ENCODE results near the gene TNFRSF8.

TNFRSF8 gene

GRCh38 chr1:12167493-12168429 lies 104.7 kb downstream of the TNFRSF8 start:
- TF ChIP-seq CTCF (IDR thresholded peaks at IDR 0.05; ENCODE audit: borderline replicate concordance, control extremely low read depth, extremely low read depth, insufficient read depth, missing control alignments): no peak
- in situ Hi-C loops (cut with MboI; ENCODE audit: low sequenced_read_pairs, unreplicated experiment): no loop called here
- DNase-seq (ENCODE audit: low spot score): peak; percentile 62

- DNase-seq (ENCODE audit: low spot score): no peak
- no peak for TF ChIP-seq CTCF (IDR thresholded peaks at IDR 0.05; ENCODE audit: borderline replicate concordance, control extremely low read depth, extremely low read depth, insufficient read depth, missing control alignments)
- in situ Hi-C loops (cut with MboI; ENCODE audit: low sequenced_read_pairs, unreplicated experiment): no loop called here
These were observed 105.5 kb downstream of the TNFRSF8 start for GRCh38 chr1:12168451-12169160.

GRCh38 chr1:12169442-12170135 lies 106.5 kb downstream of the TNFRSF8 start:
- TF ChIP-seq CTCF (IDR thresholded peaks at IDR 0.05; ENCODE audit: borderline replicate concordance, control extremely low read depth, extremely low read depth, insufficient read depth, missing control alignments): no peak
- in situ Hi-C loops (cut with MboI; ENCODE audit: low sequenced_read_pairs, unreplicated experiment): no loop called here
- no peak for DNase-seq (ENCODE audit: low spot score)

- in situ Hi-C loops (cut with MboI; ENCODE audit: low sequenced_read_pairs, unreplicated experiment): no loop called here
- no peak for DNase-seq (ENCODE audit: low spot score)
- TF ChIP-seq CTCF (IDR thresholded peaks at IDR 0.05; ENCODE audit: borderline replicate concordance, control extremely low read depth, extremely low read depth, insufficient read depth, missing control alignments): no peak
These were observed 107.2 kb downstream of the TNFRSF8 start for GRCh38 chr1:12170263-12170671.

- TF ChIP-seq CTCF (IDR thresholded peaks at IDR 0.05; ENCODE audit: borderline replicate concordance, control extremely low read depth, extremely low read depth, insufficient read depth, missing control alignments): no peak
- in situ Hi-C loops (cut with MboI; ENCODE audit: low sequenced_read_pairs, unreplicated experiment): no loop called here
- no peak for DNase-seq (ENCODE audit: low spot score)
These were observed 108.3 kb downstream of the TNFRSF8 start for GRCh38 chr1:12171206-12172041.

Data from GM13976 (cell line).